GM21825 (cell line): ENCODE results near the gene TMEM156.
"Not testable (repeated sequence)": the region's sequence is repeated elsewhere in the genome, so short reads cannot be mapped to it uniquely, and the experiment has no call there.

Experiments
- ATAC-seq: cut with Tn5 transposase; IDR thresholded peaks from one replicate; pipeline ENCODE4 v1.9.1; 2021; ENCODE audit warnings: mild to moderate bottlenecking, moderate library complexity; ENCODE audit not compliant: unreplicated experiment

The TMEM156 gene

DNA sequence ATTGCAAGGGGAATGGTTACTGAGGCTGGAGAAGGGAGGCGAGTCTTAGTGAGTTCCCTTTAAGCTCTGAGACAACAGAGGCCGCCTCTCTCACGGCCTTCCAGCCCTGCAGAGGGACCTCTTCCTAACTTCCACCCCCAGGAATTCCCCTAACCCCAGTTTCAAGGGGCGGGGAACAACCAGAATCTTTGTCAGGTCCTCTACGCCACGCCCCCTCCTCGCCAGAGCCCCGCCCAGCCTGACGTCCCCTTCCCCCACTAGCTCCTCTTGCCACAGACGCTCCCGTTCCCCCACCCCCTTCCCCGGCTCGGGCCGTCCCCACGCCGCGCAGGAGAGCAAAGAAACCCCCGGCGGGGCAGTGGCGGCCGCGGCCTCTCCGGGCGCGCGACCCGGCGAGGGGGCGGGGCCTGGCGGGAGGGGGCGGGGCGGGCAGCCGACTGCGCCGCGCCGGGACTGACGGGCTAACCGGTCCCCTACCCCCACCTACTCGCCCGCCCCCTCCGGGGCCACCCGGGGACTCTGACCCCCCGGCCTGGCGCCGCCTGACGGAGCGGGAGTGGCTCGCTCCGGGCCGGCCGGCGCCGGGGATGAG, 12.3 kb upstream of the TMEM156 start:
- ATAC-seq, result peak; percentile 63

- no peak for ATAC-seq
These were observed 11.7 kb upstream of the TMEM156 start for GRCh38 chr4:39043861-39044363.

DNA sequence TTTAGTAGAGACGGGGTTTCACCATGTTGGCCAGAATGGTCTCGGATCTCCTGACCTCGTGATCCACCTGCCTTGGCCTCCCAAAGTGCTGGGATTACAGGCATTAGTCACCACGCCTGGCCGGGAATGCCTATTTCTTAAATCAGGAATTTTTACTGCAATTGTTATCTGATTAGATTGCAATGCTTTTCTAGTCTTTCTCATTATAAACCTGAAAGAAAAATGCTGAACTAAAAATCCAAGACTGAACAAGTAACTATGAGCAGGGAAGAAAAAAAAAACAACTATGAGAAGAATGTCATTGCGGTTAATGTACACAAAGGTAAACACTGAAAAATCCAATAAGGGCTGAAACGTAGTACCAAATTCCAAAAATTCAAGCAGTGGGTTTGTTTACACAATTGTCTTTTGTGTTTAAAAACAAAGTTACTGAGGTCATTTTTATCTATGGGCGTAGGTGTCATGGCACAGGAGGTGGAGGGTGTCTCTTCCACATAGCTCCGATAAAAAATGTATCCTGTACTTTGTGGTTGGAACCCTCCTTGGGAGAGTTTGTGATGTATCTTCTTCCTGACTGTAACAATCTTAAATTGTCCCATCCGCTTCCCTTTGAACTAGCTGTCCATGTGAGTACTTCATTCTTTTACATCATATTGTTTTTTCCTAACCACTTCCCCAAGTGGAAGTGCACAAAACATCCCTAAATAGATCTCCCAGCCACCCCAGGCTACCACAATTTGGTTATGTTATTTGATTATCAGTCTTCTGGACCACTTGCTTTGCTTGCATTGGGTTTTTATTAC, 11.1 kb upstream of the TMEM156 start:
- no peak for ATAC-seq

DNA sequence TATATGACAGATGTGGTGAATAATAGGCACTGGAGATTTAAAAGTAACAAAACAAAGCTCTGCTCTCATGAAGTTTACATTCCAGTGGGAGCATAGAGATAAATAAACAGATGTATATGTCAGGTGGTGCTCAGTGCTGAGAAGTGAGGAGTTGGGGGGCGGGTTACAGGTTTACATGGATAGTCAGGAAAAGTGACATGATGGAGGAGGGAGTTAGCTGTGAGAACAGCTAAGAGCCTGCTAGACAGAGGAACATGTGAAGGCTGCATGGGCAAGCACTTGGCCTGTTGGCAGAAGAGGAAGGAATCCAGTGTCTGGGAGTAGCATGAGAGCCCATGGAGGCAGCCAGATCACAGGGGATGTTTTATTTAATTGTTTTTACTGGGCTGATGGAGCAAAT, 10.2 kb upstream of the TMEM156 start:
- no peak for ATAC-seq

- no peak for ATAC-seq
These were observed 6.9 kb upstream of the TMEM156 start for GRCh38 chr4:39039108-39039507.

DNA sequence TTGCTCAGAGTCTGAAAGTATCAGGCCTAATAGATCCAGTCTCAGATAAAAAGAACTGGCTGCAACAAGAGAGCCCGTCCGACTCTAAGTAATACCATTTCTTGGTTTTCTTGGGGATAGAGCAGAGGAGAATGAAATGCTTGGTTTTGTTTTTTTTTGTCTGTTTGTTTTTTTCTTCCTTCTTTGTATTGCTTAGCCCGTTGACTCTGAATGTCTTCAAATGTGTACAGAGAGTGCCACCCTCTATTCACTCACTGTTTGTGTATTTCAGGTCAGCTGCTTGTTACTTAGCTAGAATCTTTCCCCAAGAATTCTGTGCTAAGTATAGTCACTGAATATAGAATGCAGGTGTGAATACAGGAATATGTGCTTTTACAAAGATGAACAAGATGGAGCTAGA, 5.7 kb upstream of the TMEM156 start:
- no peak for ATAC-seq

DNA sequence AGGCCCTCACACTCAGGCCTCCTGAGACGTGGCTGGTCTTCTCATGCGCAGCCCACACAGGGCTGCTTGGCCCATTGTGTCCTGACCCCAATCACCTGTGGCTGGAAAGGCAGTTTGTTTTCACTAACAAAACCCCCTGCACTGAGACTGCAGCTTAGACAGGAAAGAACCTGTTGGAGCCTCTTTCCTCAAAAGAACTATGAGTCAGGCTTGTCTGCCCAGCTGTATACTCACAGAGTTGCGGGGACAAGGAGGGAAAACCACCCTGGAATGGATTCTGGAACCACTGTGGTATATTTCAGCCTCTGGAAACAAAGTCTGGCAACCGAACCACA, 5.2 kb upstream of the TMEM156 start:
- ATAC-seq, result no peak

DNA sequence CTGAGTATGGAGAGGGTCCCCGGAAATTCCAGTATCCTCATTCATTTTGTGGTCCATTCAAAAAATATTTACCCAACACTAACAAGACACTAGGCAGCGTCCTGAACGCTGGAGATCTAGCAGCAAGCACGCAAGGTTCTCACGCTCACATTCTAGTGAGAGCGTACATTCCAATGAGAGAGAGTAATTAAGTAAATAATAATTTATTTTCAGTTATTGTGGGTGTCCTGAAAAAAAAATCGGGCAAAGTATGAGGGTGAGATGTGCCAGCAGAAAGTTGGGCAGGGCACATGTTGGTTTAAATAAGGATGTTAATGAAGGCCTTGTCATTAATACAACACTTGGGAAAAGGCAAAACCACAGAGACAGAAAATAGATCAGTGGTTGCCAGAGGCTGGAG, 4.0 kb upstream of the TMEM156 start:
- ATAC-seq, result no peak

GRCh38 chr4:39031590-39032020, 604 bp downstream of the TMEM156 start:
- not testable (repeated sequence) for ATAC-seq

- ATAC-seq, result no peak
These were observed 1.5 kb downstream of the TMEM156 start for GRCh38 chr4:39030725-39031124.

DNA sequence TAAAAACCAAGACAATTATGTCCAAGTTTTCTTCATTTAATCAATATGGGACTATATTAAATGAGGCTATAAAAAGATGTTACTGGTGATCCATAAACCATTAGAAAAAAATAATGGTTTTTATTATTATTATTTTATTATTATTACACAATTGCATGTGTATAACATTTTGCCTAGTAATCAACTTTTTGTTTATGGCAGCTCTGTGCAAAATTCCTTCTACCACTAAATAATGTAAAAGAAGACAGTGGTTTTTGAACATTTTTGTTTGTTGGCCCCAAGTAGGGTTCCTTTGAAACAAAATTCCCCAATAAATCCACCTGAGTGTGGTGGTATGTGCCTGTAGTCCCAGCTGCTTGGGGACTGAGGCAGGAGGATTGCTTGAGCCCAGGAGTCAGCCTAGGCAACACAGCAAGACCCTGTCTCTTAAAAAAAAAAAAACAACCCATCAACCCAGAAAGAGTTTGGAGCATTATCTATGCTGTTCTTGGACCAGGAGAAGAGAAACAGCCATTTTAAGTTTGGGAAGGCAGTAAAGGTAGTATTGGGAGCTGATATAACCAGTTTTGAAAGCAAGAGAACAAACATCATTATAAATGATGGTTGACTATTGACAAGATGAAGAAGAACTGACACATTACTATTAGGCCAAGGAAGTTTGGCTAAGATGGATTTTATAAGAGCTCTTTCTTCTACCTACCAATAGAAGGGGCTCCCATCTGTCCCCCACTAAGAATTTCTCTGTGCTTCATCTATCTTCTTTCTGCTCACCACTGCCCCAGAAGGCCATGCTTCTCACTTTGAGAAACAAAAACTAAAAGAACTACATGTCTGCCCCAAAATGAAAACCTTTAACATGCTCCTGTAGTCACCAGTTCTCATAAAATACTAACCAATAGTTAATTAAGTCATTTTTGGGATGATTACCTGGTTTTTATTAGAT, 2.2 kb downstream of the TMEM156 start:
- peak; percentile 38 for ATAC-seq

DNA sequence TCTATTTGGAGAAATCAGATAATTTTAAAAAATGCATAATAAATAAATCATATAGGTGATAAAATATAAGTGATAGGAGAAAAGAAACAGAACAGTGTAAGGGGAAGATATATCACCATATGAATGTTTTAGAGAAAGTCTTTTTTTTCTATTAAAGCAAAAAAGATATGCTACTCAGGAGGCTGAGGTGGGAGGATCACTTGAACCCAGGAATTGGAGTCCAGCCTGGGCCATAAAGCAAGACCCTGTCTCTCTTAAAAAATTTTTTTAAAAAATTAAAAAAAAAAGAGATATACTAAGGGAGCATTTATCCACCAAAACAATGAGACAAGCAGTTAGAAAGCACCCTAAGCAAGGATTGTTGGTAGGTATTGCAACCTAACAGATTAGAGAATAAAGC, 6.1 kb downstream of the TMEM156 start:
- ATAC-seq, result no peak

DNA sequence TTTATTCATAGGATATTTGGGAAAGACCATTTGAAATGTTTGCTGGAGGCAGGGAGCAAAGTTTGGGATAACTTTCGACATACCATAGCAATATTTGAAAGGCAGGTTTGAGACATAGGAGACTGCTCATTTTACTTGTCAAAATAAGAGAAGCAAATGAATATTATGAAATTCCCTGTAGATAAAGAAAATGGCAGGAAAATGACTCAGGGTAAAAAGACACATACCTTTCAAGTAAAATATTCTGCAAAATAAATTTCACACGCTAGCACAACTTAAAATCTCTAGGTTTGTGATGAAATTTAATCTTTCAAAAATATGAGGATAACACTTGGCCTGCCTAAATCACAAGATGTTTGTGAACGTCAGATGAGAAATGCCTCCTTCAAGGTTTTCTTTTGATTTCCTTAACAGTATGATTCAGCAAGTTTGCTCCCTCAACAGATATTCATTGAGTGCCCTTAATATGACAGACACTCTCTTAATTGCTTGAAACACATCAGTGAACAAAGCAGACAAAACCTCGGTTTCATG, 6.6 kb downstream of the TMEM156 start:
- ATAC-seq, result no peak

- no peak for ATAC-seq
These were observed 7.8 kb downstream of the TMEM156 start for GRCh38 chr4:39024311-39024865.

- no peak for ATAC-seq
These were observed 9.2 kb downstream of the TMEM156 start for GRCh38 chr4:39023059-39023458.

- no peak for ATAC-seq
These were observed 10.0 kb downstream of the TMEM156 start for GRCh38 chr4:39022241-39022640.

DNA sequence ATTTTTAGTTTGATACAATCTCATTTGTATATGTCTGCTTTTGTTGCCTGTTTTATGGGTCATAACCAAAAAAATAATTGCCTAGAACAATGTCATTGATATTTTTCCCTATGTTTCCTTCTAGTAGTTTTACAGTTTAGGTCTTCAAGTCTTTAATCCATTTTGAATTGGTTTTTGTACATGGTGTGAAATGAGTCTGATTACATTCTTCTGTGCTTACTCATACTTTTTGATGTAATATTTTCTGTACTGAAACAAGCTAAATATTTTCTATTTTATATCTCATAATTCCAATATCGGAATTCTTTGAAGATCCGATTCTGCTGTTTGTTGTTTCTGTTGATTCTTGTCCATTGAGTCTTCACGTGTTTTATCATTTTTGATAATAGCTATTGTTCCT, 10.6 kb downstream of the TMEM156 start:
- no peak for ATAC-seq

- no peak for ATAC-seq
These were observed 12.1 kb downstream of the TMEM156 start for GRCh38 chr4:39020130-39020529.

DNA sequence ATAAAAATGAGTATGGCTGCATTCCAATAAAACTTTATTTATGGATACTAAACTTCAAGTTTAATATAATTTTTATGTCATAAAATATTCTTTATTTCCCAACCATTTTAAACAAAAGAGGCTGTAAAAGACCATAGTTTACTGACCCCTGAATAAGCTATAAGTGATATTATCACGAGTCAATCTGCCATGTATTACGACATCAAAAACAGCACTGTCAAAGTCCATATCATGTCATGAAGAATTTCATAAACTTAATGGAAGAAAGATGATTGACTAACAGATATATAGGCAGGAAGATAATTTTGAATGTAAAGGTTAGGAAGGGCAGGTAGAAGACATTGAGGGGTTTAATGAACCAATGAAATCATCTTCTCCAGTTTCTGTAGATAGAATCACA, 18.2 kb downstream of the TMEM156 start:
- ATAC-seq, result no peak

DNA sequence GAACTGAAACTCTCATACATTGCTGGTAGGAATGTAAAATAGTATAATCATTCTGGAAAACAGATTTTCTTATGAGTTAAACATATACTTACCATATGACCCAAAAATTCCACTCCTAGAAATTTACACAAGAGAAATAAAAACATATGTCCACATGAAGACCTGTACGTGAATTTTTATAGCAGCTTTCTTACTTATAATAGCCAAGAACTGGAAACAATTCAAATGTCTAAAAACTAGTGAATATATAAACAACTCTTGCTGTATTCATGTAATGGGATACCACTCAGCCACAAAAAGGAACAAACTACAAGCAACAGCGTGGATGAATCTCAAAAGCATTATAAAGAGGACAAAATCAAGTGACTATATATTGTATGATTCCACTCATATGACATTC, 27.5 kb downstream of the TMEM156 start:
- ATAC-seq, result no peak

DNA sequence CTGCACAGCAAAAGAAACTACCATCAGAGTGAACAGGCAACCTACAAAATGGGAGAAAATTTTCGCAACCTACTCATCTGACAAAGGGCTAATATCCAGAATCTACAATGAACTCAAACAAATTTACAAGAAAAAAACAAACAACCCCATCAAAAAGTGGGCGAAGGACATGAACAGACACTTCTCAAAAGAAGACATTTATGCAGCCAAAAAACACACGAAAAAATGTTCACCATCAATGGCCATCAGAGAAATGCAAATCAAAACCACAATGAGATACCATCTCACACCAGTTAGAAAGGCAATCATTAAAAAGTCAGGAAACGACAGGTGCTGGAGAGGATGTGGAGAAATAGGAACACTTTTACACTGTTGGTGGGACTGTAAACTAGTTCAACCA, 30.2 kb downstream of the TMEM156 start:
- ATAC-seq, result not testable (repeated sequence)
